SK-N-SH (cell line): ENCODE data around the gene TRPM2. TPM values are rescaled to one million over a fixed set of nuclear protein-coding genes. Genes with fewer than 3 reads are reported as not detected.

Source experiments
- CTCF ChIA-PET: fragments of 300-600, 350-600 bp; formaldehyde crosslinking; extraction: SDS; loops from one replicate; lab custom pipeline; 2021; lab: Yijun Ruan, JAX
- POLR2A ChIA-PET: fragments of 350-600 bp; sonication (Branson Sonifier 250); formaldehyde crosslinking; extraction: SDS; loops from one replicate; lab custom pipeline; 2020; ENCODE audit warnings: antibody characterized with exemption, inconsistent platforms; lab: Yijun Ruan, JAX
- DNase-seq: peaks from one replicate; pipeline ENCODE4 v3.0.0; 2012
- H2AFZ ChIP-seq: fragments of 200-600 bp; sonication (generic); 2 replicates; pipeline ENCODE4 v1.8.1; 2016; ENCODE audit warnings: antibody characterized with exemption, mild to moderate bottlenecking, low read depth
- H3F3A ChIP-seq: fragments of 200-600 bp; sonication (generic); replicated peaks from 2 replicates; pipeline ENCODE3; 2016; ENCODE audit warnings: antibody characterized with exemption, mild to moderate bottlenecking; ENCODE audit not compliant: insufficient read depth
- H3K27ac ChIP-seq, 2 experiments: fragments of 200-500 bp in 1 of 2; fragments of 200-600 bp in 1 of 2; sonication (Bioruptor generic) in 1 of 2; sonication (generic), shearing (Covaris generic) in 1 of 2; 2 replicates each; pipeline versions ENCODE4 v1.5.1 to v1.6.1; 2014 to 2016; ENCODE audit warnings: low read depth in 2 of 2, inconsistent platforms in 1 of 2, low read length in 1 of 2, mild to moderate bottlenecking in 1 of 2, mixed read lengths in 1 of 2
- H3K27me3 ChIP-seq: fragments of 200-600 bp; sonication (generic), shearing (Covaris generic); 2 replicates; pipeline ENCODE4 v1.6.1; 2016; ENCODE audit warnings: mixed run types; ENCODE audit not compliant: insufficient read depth
- H3K36me3 ChIP-seq, 2 experiments: fragments of 200-500 bp in 1 of 2; fragments of 200-600 bp in 1 of 2; sonication (Bioruptor generic) in 1 of 2; sonication (generic) in 1 of 2; replicated peaks in 1 of 2; 2 replicates each; pipeline versions ENCODE3 to v1.5.1; 2014 to 2016; ENCODE audit warnings: low read length in 1 of 2, mild to moderate bottlenecking in 1 of 2; ENCODE audit not compliant: insufficient read depth in 2 of 2, control insufficient read depth in 1 of 2
- H3K4me1 ChIP-seq, 2 experiments: fragments of 200-500 bp in 1 of 2; fragments of 200-600 bp in 1 of 2; sonication (Bioruptor generic) in 1 of 2; sonication (generic), shearing (Covaris generic) in 1 of 2; 2 replicates each; pipeline versions ENCODE4 v1.5.1 to v1.6.1; 2014 to 2016; ENCODE audit warnings: low read depth in 1 of 2, low read length in 1 of 2, mixed run types in 1 of 2; ENCODE audit not compliant: insufficient read depth in 2 of 2, control insufficient read depth in 1 of 2
- H3K4me2 ChIP-seq: fragments of 200-600 bp; sonication (generic), shearing (Covaris generic); 2 replicates; pipeline ENCODE4 v1.6.1; 2017; ENCODE audit warnings: mixed run types
- H3K4me3 ChIP-seq, 2 experiments: fragments of 200-500 bp in 1 of 2; fragments of 200-600 bp in 1 of 2; sonication (Bioruptor generic) in 1 of 2; sonication (generic), shearing (Covaris generic) in 1 of 2; 2 replicates each; pipeline versions ENCODE4 v1.5.1 to v1.8.1; 2014 to 2016; ENCODE audit warnings: low read depth in 2 of 2, inconsistent platforms in 1 of 2, low read length in 1 of 2, mild to moderate bottlenecking in 1 of 2, mixed read lengths in 1 of 2, moderate library complexity in 1 of 2
- H3K79me2 ChIP-seq: fragments of 200-600 bp; sonication (generic); 2 replicates; pipeline ENCODE4 v1.8.1; 2017; ENCODE audit warnings: mild to moderate bottlenecking; ENCODE audit not compliant: insufficient read depth
- H3K9ac ChIP-seq: fragments of 200-600 bp; sonication (generic); 2 replicates; pipeline ENCODE4 v1.6.1; 2017; ENCODE audit warnings: mixed run types
- H3K9me2 ChIP-seq: fragments of 200-600 bp; sonication (generic); 2 replicates; pipeline ENCODE4 v1.6.1; 2017; ENCODE audit warnings: mixed run types
- H3K9me3 ChIP-seq: fragments of 200-600 bp; sonication (generic); 2 replicates; pipeline ENCODE4 v1.6.1; 2017; ENCODE audit warnings: mixed run types, mild to moderate bottlenecking, moderate library complexity
- H4K20me1 ChIP-seq: fragments of 200-600 bp; sonication (generic); 2 replicates; pipeline ENCODE4 v1.6.1; 2017; ENCODE audit warnings: mild to moderate bottlenecking, mixed run types; ENCODE audit not compliant: insufficient read depth
- EZH2phosphoT487 ChIP-seq: fragments of 200-600 bp; sonication (generic); IDR thresholded peaks from 2 replicates; pipeline ENCODE4 v1.6.1; 2017; ENCODE audit warnings: low read depth, mixed run types, mild to moderate bottlenecking, antibody characterized with exemption, moderate library complexity, borderline replicate concordance
- GABPA ChIP-seq: IDR thresholded peaks from 2 replicates; pipeline ENCODE4 v1.4.0; 2012; ENCODE audit warnings: low read depth, mild to moderate bottlenecking
- GATA2 ChIP-seq: sonication (generic); formaldehyde crosslinking; IDR thresholded peaks from 2 replicates; pipeline ENCODE4 v1.5.0; 2020; ENCODE audit warnings: mild to moderate bottlenecking, missing genetic modification reagents
- IRF3 ChIP-seq: fragments of 150-350 bp; IDR thresholded peaks from 2 replicates; pipeline ENCODE4 v1.6.1; 2016; ENCODE audit warnings: mild to moderate bottlenecking, low read depth, low read length
- MAX ChIP-seq: IDR thresholded peaks from 2 replicates; pipeline ENCODE4 v1.4.0; 2012; ENCODE audit warnings: low read depth
- POLR2AphosphoS5 ChIP-seq: IDR thresholded peaks from 2 replicates; pipeline ENCODE4 v1.6.1; 2012; ENCODE audit warnings: low read depth, low read length
- RFX5 ChIP-seq: IDR thresholded peaks from 2 replicates; pipeline ENCODE4 v1.6.1; 2012; ENCODE audit warnings: mild to moderate bottlenecking, improper control_type of control experiment, low read length
- SIN3A ChIP-seq: IDR thresholded peaks from 2 replicates; pipeline ENCODE4 v1.6.1; 2012; ENCODE audit warnings: low read depth, mild to moderate bottlenecking, low read length, moderate library complexity, borderline replicate concordance
- TCF12 ChIP-seq: IDR thresholded peaks from 2 replicates; pipeline ENCODE4 v1.4.0; 2012
- USF1 ChIP-seq: IDR thresholded peaks from 2 replicates; pipeline ENCODE4 v1.4.0; 2012; ENCODE audit warnings: low read depth, borderline replicate concordance
- USF2 ChIP-seq: fragments of 150-350 bp; IDR thresholded peaks from 2 replicates; pipeline ENCODE4 v1.6.1; 2017; ENCODE audit warnings: antibody characterized with exemption, low read length, low read depth, borderline replicate concordance
- WGBS: methylation state at CpG from one replicate; pipeline ENCODE4 v1.1.6; 2017; ENCODE audit warnings: low lambda C conversion rate; 5-methylcytosine and 5-hydroxymethylcytosine counted together
- polyA plus RNA-seq, 3 experiments: library from polyadenylated mRNA; depleted of rRNA; stranded (reverse); fragments of >200 nt; gene quantifications; 2 replicates each; pipeline ENCODE4 v1.2.3, GENCODE V29; 2012

Gene TRPM2
- polyA plus RNA-seq, 1 of the 3 experiments (the other 2 are of a cell fraction), result not detected

- Histone ChIP-seq H3K79me2 (no peaks in the 10 kb centered on the region), H3K27me3 (peaks cover 5% of the 10 kb centered on the region; the same call in 1 of the 2 replicates), H3K9me2 (no peaks in the 10 kb centered on the region), H3K4me1 (no peaks in the 10 kb centered on the region), H3K4me2 (no peak overlapping the region), H3K27ac (no peak overlapping the region), H3F3A (no peaks in the 10 kb centered on the region), H4K20me1 (no peaks in the 10 kb centered on the region), H3K36me3 (no peaks in the 10 kb centered on the region), H3K4me3 (no peak overlapping the region), H2AFZ (no peak overlapping the region), H3K9me3 (no peaks in the 10 kb centered on the region), H3K9ac (no peak overlapping the region)
- no peak for TF ChIP-seq GABPA
- no peak for TF ChIP-seq MAX
- no peak for TF ChIP-seq RFX5
- ChIA-PET POLR2A (no interaction called here), CTCF (interaction anchor here (0.7 to 1.6 kb wide), 4 partner anchors 10 to 139 kb away, joined by 3 to 4 read pairs (median 4); partner anchors contain the start of gene CFAP410)
- 62% methylated on average over 10 of the region's 16 CpGs for WGBS
- no peak for DNase-seq
Observed at GRCh38 chr21:44478124-44478800, 124.8 kb downstream of the TRPM2 start.

GRCh38 chr21:44478801-44479167, 125.4 kb downstream of the TRPM2 start:
- Histone ChIP-seq H2AFZ (no peak overlapping the region), H3K9me3 (no peaks in the 10 kb centered on the region), H3K4me2 (no peak overlapping the region), H3K79me2 (no peaks in the 10 kb centered on the region), H3K36me3 (no peaks in the 10 kb centered on the region), H3F3A (no peaks in the 10 kb centered on the region), H3K9me2 (no peaks in the 10 kb centered on the region), H3K9ac (no peak overlapping the region), H4K20me1 (no peaks in the 10 kb centered on the region), H3K4me3 (no peak overlapping the region), H3K27me3 (peaks cover 9% of the 10 kb centered on the region; the same call in 1 of the 2 replicates), H3K4me1 (no peaks in the 10 kb centered on the region), H3K27ac (no peak overlapping the region)
- TF ChIP-seq IRF3 (no peak), RFX5 (no peak), EZH2phosphoT487 (no peak), USF2 (no peak), GATA2 (CRISPR knock-in tag) (no peak), SIN3A (no peak), POLR2AphosphoS5 (no peak), USF1 (no peak), TCF12 (no peak)
- DNase-seq, result no peak
- ChIA-PET POLR2A (no interaction called here), CTCF (interaction anchor here (0.7 to 2.8 kb wide), 3 partner anchors 23 to 140 kb away, joined by 3 to 12 read pairs (median 4); partner anchors contain the start of genes CFAP410 and LRRC3)
- WGBS, result 77% methylated on average over 5 of the region's 5 CpGs
